DND-41 (cell line): Measurements from ENCODE around the gene ALDOA.

Experiments used
- EZH2 ChIP-seq: IDR thresholded peaks from 3 replicates; pipeline ENCODE4 v1.6.1; 2012; ENCODE audit warnings: borderline replicate concordance, low read depth, mild to moderate bottlenecking, moderate library complexity, low read length, inconsistent platforms; ENCODE audit not compliant: severe bottlenecking
- TF ChIP-seq, protein P1 (sequence below): IDR thresholded peaks from 2 replicates; pipeline ENCODE4 v1.5.1; 2012; ENCODE audit warnings: borderline replicate concordance, low read length, moderate library complexity, mild to moderate bottlenecking; ENCODE audit not compliant: poor library complexity, severe bottlenecking; ENCODE audit errors: extremely low read depth

DNA sequence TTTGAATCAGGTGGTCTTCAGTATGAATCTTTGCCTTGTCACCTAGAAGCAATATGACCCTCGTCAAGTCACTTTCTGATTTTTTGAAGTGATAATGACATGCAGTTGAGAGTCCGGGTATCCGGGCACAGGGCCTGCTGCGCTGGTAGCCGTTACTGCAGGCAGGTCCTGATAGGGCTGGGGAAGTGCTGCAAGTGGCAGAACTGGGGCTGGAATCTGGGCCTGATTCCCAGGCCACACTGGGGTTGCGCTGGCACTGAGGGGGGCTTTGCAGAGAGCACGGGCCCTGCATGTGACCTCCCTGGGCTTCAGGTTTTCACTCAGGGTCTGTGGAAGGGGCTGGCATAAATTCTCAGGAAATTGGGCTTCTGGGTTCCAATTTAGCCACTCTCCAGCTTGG lies 13.2 kb downstream of the ALDOA start:
- TF ChIP-seq, protein P1, sequence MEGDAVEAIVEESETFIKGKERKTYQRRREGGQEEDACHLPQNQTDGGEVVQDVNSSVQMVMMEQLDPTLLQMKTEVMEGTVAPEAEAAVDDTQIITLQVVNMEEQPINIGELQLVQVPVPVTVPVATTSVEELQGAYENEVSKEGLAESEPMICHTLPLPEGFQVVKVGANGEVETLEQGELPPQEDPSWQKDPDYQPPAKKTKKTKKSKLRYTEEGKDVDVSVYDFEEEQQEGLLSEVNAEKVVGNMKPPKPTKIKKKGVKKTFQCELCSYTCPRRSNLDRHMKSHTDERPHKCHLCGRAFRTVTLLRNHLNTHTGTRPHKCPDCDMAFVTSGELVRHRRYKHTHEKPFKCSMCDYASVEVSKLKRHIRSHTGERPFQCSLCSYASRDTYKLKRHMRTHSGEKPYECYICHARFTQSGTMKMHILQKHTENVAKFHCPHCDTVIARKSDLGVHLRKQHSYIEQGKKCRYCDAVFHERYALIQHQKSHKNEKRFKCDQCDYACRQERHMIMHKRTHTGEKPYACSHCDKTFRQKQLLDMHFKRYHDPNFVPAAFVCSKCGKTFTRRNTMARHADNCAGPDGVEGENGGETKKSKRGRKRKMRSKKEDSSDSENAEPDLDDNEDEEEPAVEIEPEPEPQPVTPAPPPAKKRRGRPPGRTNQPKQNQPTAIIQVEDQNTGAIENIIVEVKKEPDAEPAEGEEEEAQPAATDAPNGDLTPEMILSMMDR: no peak
- no peak for TF ChIP-seq EZH2
